ENCODE results near the gene UCP3.

The UCP3 gene

DNA sequence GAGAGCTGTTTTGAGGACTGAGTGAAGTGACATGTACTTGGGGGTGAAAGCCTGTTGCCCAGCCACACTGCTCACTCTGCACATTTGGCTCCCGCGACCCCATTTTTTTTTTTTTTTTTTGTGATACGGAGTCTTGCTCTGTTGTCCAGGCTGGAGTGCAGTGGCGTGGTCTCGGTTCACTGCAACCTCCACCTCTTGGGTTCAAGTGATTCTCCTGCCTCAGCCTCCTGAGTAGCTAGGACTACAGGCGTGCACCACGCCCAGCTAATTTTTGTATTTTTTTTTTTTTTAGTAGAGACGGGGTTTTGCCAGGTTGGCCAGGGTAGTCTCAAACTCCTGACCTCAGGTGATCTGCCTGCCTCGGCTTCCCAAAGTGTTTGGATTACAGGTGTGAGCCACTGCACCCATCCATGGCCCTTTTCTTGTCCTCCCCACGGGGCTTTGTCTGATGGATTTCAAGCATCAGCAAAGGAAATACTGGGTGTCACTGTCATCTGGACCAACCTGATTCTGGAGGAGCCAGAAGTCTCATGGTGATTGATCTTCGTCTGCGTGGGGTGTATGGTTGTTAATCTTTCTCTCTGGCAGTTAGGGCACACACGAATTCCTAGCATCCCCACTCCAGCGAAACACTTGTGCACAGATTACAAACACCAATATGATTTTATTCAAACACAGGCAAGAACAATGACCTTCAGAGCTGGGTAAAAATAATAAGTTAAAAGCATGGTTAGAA is 3.4 kb upstream of the UCP3 start:
- TF ChIP-seq, protein P1, sequence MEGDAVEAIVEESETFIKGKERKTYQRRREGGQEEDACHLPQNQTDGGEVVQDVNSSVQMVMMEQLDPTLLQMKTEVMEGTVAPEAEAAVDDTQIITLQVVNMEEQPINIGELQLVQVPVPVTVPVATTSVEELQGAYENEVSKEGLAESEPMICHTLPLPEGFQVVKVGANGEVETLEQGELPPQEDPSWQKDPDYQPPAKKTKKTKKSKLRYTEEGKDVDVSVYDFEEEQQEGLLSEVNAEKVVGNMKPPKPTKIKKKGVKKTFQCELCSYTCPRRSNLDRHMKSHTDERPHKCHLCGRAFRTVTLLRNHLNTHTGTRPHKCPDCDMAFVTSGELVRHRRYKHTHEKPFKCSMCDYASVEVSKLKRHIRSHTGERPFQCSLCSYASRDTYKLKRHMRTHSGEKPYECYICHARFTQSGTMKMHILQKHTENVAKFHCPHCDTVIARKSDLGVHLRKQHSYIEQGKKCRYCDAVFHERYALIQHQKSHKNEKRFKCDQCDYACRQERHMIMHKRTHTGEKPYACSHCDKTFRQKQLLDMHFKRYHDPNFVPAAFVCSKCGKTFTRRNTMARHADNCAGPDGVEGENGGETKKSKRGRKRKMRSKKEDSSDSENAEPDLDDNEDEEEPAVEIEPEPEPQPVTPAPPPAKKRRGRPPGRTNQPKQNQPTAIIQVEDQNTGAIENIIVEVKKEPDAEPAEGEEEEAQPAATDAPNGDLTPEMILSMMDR (IDR thresholded peaks at IDR 0.05; ENCODE audit: low read depth, low read length): no peak
- in situ Hi-C loops (cut with HindIII; ENCODE audit: low sequenced_read_pairs): no loop called here
- DNase-seq (ENCODE audit: low read depth, low spot score): no peak
- H3K4me3 ChIP-seq (ENCODE audit: low read depth, low read length): no peak overlapping the region

DNA sequence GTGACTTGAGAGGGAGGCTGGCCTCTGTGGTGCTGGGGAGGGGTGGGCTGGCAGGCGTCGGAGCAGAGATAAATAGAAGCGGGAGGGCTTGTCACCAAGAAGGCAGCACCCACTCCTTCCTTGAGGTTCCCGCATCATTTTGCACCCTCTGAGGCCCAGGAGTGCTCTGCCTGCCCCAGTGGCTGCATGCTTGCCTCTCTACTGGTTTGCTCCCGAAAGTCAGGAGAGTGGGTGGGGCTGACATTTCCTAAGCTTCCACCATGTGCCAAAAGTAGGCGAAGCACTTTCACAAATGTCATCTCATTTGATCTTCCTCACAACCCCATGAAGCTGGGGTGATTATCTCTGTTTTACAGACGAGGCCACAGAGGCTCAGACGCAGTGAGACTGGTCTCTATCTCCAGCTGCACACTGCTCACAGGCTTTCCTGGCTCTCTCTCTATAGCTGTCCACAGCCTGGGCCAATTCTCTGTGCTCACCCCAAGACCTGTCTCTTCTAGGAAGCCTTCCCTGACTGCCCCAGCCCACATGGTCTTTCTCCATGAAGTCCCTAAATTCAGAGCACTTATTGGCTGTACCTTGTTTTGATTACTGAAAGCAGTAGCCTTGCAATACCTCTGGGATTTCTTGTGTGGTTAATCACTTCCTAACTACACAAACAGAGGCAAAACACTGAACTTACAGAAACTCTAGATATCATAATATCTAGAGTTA is 2.6 kb upstream of the UCP3 start:
- H3K4me3 ChIP-seq (ENCODE audit: low read depth, low read length): no peak overlapping the region
- in situ Hi-C loops (cut with HindIII; ENCODE audit: low sequenced_read_pairs): no loop called here
- TF ChIP-seq, protein P1 (IDR thresholded peaks at IDR 0.05; ENCODE audit: low read depth, low read length): no peak
- peak; percentile 14 for DNase-seq (ENCODE audit: low read depth, low spot score)

DNA sequence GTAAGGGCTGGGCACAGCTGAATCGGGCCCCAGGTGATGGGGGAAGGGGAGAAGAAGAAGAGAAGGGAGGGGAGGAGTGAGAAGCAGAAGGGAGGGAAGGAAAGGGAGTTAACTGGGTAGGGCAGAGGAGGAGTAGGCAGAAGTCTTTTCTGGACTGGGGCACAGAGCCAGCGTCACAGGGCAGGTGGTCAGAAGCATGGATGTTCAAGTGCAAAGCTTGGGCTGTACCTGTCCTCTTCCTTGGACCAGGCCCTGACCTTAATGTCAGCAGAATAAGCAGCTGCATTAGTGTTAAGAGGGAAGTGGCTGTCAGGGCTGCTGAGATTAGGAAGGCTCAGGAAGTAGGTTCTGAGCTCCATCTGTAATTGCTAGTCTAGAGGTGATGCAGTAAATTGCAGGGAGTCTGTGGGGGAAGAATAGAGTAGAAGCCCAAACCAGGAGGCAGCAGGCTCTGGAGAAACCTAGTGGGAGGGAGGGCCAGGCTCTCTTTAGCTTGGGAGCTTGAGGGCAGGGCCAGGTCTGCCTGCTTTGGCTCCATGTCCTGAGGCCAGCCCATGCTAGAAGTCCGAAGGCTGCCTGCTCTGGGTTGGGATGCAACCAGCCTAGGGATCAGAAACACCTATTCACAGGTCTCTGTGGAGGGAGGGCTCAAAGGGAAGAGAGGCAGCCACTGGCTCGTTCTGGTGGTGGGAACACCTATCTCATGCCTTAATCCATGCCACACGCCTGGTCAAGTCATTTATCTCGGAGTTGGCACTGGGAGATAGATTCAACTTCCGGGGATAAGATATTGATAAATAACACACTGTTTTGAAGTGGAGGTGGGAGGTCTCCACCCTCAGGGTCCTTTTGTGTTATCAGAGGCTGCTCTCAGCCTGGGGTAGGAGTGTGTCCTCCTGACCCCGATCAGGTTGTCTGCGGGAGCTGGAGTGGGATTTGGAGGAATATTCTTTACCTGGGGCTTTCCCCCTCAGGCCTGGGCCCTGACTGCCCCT is 1.7 kb upstream of the UCP3 start:
- TF ChIP-seq, protein P1 (IDR thresholded peaks at IDR 0.05; ENCODE audit: low read depth, low read length): no peak
- DNase-seq (ENCODE audit: low read depth, low spot score): no peak
- H3K4me3 ChIP-seq (ENCODE audit: low read depth, low read length): no peak overlapping the region
- in situ Hi-C loops (cut with HindIII; ENCODE audit: low sequenced_read_pairs): no loop called here

DNA sequence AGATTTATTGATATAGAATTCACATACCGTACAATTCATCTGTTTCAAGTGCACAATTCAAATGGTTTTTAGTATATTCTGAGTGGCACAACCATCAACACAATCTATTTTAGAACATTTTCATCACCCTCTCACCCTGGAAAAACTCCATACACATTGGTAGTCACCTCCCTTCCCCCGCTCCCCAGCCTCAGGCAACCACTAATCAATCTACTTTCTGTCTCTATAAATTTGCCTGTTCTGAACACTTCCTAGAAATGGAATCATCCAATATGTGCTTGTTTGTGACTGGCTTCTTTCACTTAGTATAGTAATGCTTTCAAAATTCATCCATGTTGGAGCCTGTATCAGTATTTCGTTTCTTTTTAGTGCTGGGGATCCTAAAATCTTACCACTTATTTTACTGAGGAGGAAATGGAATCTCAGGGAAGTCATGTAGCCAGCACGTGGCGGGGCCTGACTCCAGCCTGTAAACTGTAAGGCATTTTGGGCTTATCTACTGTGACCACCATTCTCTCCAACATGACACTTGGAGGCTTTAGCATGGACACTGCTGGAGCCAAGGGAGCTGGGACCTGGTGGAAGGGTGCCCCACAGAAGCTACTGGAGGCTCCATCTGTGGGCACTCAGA is 905 bp upstream of the UCP3 start:
- in situ Hi-C loops (cut with HindIII; ENCODE audit: low sequenced_read_pairs): no loop called here
- TF ChIP-seq, protein P1 (IDR thresholded peaks at IDR 0.05; ENCODE audit: low read depth, low read length): no peak

DNA sequence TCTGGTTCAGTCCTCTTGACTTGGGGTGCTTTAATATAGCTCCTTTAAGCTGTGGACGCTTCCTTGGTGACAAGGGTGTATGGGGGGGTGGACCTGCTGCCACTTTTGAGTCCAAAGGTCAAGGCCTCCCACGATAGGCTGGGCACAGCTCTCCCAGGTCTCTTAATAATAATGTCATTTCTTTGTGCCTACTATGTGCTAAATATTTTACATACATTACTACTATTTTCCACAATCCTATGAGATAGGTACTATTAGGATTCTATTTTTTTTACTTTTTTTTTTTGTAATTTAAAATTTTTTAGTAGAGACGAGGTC is 304 bp upstream of the UCP3 start:
- no peak for DNase-seq (ENCODE audit: low read depth, low spot score)
- H3K4me3 ChIP-seq (ENCODE audit: low read depth, low read length): no peak overlapping the region
- in situ Hi-C loops (cut with HindIII; ENCODE audit: low sequenced_read_pairs): no loop called here
- TF ChIP-seq, protein P1 (IDR thresholded peaks at IDR 0.05; ENCODE audit: low read depth, low read length): no peak

More for the DNA sequence above, 905 bp upstream of the UCP3 start:
- no peak overlapping the region for H3K4me3 ChIP-seq (ENCODE audit: low read depth, low read length)
- DNase-seq (ENCODE audit: low read depth, low spot score): no peak
